Endometrial microvascular endothelial cells (primary cell): ENCODE measurements around the gene CELF5. TPM values are rescaled to one million over a fixed set of nuclear protein-coding genes. Genes with fewer than 3 reads are reported as not detected.

Experiments
- in situ Hi-C: cut with HindIII; loops from 2 replicates; pipeline ENCODE4 v1.10.0; 2017; ENCODE audit warnings: low sequenced_read_pairs, low pct_unique_long_range_greater_than_20kb; ENCODE audit errors: inconsistent ontology term
- total RNA-seq: library from RNA; depleted of rRNA; stranded (reverse); fragments of >200 nt; gene quantifications from one replicate; pipeline ENCODE4 v1.2.3, GENCODE V29; 2015; ENCODE audit errors: inconsistent ontology term

Gene CELF5
- not detected for total RNA-seq

DNA sequence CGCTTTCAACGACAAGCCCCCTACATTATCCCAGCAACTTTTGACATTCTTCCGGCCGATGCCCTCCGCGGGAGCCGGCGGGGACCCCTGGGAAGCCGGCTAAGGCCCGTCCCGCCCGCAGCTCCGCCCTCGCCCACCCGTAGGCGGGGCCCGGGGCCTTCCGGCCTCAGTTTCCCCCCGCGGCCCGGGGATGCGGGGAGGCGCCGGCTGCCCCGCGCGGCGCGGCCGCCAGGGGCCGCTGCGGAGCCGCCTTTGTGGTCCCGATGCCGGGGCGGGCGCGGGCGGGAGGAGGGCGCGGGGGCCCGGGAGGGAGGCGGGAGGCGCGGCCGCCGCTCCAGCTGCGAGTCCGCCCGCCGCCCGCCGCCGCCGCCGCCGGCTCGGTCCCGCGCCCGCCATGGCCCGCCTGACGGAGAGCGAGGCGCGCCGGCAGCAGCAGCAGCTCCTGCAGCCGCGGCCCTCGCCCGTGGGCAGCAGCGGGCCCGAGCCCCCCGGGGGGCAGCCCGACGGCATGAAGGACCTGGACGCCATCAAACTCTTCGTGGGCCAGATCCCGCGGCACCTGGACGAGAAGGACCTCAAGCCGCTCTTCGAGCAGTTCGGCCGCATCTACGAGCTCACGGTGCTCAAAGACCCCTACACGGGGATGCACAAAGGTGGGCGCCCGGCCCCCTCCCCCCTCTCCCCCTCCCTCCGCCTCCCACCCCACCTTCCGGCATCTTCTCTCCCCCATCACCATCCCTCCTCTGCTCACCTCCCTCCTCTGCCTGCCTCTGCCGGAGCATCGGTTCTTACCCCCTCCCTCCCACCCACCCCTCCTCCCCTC lies at the start of gene CELF5:
CELF5 (plus strand) TSS at position 316 of the 823 bp plus-strand sequence; CDS start at position 395, 79 bp downstream.
- in situ Hi-C loops: no loop called here

DNA sequence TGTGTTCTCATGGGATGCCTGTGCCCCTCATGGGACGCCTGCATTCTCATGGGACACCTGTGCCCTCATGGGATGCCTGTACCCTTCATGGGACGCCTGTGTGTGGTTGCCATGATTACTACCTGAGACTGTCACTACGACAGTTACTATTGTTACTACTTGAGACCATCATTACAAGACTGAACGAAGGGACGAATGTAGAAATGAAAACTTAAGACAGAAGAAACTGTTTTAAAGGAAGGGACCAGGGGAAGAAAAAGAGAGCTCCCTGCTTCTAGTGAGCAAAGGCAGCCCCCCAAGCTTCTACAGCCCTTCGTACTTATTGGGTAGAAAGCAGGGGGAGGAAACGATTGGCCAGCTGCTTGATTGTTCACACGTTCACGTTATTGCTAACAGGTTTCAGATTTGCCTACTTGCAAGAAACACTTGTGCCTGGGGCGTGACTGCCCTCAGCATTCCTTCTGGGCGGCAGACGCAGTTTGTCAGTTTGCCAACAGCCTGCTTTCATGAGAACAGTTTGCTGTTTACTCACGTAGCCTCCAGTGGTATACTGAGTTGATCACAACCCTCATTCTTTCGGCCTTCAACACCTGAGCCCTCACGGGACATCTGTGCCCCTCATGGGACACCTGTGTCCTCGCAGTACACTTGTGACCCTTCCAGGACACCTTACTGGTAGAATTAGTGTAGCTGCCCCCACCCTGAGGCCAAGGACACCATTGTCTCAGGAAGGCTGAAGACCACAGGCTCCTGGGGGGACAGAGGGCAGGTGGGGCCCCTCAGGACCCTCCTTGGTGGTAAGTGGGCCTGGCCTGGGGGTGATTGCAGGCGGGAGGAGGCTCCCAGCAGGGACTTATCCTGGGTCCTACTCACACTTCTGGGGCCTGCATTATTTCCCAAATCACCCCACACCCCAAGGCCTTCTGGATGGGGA lies 48.4 kb upstream of the CELF5 start:
- in situ Hi-C loops: no loop called here

DNA sequence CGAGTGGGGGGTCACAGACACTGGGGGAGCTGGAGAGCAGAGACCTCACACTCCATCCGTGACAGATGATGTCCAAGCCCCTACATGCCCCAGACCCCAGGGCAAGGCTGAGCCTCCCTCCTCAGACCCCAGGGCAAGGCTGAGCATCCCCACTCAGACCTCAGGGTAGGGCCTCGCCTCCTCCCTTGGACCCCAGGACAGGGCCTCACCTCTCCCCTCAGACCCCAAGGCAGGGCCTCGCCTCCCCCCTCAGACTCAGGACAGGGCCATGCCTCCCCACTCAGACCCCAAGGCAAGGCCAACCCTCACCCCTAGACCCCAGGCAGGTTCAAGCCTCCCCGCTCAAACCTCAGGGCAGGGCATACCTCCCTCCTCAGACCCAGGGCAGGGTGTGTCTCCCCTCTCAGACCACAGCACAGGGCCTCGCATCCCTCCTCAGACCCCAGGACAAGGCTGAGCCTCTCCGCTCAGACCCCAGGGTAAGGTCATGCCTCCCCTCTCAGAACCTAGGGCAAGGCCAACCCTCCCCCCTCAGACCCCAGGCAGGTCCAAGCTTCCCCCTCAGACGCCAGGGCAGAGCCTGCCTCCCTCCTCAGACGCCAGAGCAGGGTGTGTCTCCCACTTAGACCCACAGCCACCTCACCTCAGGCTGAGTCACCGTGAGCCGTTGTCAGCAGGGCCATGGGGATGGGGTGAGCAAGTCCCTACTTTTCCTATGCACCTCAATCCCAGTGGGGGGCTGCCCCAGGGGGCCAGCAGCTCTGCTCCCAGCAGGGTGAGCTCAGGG lies 47.6 kb upstream of the CELF5 start:
- in situ Hi-C loops: no loop called here

DNA sequence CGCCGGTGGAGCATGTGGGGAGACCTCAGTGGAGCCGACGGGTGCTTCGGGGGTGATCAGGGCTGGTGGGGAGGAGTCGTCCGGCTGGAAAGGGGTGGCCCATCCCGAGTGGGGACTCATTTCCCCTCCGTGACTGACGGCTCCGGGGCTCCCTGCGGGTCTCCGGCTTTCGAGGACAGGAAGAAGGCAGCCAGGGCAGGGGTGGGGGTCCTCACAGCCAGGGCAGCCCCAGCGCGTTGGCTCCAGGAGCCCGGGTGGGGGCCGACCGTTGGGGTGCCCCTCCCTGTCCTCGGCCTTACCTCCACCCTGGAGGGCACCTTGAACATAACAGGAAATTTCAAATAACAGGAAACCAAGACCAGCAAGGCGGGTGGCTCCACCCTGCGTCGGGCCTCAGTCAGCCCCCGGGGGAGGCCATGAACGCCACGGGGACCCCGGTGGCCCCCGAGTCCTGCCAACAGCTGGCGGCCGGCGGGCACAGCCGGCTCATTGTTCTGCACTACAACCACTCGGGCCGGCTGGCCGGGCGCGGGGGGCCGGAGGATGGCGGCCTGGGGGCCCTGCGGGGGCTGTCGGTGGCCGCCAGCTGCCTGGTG lies 46.0 kb upstream of the CELF5 start, which contains the start of gene S1PR4:
S1PR4 (plus strand) TSS at position 393 of the 596 bp plus-strand sequence; CDS start at position 417, 24 bp downstream.
- in situ Hi-C loops: no loop called here

DNA sequence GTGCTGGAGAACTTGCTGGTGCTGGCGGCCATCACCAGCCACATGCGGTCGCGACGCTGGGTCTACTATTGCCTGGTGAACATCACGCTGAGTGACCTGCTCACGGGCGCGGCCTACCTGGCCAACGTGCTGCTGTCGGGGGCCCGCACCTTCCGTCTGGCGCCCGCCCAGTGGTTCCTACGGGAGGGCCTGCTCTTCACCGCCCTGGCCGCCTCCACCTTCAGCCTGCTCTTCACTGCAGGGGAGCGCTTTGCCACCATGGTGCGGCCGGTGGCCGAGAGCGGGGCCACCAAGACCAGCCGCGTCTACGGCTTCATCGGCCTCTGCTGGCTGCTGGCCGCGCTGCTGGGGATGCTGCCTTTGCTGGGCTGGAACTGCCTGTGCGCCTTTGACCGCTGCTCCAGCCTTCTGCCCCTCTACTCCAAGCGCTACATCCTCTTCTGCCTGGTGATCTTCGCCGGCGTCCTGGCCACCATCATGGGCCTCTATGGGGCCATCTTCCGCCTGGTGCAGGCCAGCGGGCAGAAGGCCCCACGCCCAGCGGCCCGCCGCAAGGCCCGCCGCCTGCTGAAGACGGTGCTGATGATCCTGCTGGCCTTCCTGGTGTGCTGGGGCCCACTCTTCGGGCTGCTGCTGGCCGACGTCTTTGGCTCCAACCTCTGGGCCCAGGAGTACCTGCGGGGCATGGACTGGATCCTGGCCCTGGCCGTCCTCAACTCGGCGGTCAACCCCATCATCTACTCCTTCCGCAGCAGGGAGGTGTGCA lies 45.3 kb upstream of the CELF5 start:
- in situ Hi-C loops: no loop called here

DNA sequence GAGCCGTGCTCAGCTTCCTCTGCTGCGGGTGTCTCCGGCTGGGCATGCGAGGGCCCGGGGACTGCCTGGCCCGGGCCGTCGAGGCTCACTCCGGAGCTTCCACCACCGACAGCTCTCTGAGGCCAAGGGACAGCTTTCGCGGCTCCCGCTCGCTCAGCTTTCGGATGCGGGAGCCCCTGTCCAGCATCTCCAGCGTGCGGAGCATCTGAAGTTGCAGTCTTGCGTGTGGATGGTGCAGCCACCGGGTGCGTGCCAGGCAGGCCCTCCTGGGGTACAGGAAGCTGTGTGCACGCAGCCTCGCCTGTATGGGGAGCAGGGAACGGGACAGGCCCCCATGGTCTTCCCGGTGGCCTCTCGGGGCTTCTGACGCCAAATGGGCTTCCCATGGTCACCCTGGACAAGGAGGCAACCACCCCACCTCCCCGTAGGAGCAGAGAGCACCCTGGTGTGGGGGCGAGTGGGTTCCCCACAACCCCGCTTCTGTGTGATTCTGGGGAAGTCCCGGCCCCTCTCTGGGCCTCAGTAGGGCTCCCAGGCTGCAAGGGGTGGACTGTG lies 44.6 kb upstream of the CELF5 start:
- in situ Hi-C loops: no loop called here

DNA sequence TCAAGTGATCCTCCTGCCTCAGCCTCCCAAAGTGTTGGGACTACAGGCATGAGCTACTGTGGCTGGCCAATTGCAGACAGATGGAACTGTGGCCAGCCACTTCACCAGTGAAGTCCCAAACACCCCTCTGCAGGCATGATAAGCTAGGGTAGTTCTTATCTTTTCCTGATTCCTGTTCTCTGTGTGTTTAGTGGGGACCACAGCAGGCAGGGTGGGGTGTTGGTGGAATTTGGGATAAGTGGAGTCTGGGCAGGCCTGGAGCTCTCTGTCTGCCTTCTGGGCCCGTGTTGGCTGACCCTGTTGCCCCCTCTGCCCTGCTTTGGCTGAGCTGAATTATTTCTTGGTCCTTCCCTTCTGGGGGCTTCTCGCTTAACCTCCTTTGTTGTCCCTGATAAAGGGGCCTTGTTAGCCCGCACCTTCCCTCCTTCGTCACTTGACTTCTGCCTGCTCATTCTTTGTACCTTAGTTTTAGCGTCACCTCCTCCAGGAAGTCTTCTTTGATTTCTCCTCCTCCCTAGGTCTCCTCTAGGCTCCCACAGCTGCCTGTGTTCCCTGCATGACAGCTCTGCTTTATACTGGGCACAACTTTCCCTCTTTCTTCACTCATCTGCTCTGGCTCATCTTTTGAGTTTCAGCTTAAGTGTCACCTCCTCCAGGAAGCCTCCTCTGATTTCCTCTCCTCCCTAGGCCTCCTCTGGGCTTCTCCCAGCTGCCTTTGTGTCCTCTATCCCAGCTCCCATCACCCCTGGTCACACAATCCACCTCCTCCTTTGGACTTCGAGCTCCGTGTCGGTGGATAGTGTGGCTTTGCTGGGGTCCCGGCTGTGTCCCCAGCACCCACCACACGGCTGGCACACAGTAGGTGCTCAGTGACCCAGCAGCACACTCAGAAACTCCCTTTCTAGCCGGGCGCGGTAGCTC lies 40.5 kb upstream of the CELF5 start:
- in situ Hi-C loops: no loop called here

DNA sequence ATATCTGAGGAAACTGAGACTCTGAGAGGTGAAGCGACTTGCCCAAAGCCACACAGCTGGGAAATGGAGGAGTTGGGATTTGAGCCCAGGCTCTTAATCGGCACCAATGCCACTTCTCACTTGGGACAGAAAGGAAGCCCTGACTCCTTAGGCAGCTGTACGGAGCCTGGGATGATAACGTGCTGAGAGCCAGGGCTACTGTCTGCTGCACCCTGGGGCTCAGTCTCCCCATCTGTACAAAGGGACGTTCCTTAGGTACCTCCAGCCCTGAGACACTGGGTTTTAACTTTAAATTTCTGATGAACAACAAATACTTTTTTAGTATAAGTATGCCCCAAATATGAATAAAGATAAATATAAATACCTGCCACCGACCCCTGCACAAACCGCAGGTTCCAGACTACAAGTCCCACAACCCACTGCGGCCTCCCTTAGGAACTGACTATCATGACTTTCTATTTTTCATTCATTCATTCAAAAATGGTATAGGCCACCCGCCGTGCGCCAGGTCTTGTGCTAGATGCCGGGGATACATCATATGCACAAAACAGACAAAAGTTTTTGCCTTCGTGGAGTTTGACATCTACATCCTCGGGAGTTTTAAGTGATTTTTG lies 39.5 kb upstream of the CELF5 start:
- in situ Hi-C loops: no loop called here

DNA sequence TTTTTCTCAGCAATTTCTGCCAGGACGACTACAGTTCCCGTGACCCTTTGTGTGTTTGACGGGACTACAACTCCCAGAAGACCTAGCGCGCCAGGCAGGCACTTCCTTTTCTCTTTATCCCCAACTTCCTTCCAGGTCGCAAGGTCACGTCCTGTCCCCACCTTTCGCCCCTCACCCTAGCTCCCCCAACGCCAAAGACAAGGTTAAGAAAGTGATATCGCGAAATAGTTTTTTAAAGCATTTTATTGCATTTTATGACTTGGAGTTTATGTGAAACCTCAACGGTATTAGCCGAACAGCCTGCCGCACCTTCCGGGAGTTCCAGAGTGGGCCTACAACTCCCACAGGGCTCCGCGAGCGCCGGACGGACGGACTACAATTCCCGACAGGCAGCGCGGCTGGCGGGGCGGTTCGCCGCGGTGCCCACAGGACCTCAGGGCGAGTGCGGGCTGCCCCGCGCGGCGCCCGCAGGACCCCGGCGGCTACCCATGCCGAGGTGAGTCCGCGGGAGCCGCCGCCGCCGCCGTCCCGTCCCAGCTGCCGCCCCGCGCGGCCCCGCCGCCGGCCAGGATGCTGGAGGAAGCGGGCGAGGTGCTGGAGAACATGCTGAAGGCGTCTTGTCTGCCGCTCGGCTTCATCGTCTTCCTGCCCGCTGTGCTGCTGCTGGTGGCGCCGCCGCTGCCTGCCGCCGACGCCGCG lies 38.9 kb upstream of the CELF5 start, which contains the start of gene NCLN:
NCLN (plus strand) TSS at position 470 of the 699 bp plus-strand sequence; CDS start at position 571, 101 bp downstream.
- in situ Hi-C loops: no loop called here

DNA sequence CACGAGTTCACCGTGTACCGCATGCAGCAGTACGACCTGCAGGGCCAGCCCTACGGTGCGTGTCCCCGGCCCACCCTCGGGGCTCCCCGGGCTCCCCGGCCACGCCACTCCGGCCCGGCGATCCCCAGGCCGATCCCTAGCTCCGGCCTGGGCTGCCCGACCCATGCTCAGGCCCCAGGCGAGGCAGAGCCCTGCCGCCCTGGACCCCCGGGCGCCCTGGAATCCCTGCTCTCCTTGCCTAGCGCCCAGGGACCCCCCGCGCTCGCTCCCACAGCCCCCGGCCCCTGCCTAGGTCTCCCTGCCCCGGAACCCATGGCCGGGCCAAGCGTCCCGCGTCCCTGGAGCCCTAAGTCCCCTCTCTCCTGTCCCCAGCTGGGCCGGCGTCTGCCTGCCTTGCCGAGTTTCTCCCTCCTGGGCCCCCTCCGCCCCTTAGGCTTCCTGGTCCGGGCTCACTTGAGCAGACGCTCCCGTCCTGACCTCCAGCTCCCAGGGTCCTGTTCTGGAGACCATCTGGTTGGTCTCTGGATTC lies 38.2 kb upstream of the CELF5 start:
- in situ Hi-C loops: no loop called here

DNA sequence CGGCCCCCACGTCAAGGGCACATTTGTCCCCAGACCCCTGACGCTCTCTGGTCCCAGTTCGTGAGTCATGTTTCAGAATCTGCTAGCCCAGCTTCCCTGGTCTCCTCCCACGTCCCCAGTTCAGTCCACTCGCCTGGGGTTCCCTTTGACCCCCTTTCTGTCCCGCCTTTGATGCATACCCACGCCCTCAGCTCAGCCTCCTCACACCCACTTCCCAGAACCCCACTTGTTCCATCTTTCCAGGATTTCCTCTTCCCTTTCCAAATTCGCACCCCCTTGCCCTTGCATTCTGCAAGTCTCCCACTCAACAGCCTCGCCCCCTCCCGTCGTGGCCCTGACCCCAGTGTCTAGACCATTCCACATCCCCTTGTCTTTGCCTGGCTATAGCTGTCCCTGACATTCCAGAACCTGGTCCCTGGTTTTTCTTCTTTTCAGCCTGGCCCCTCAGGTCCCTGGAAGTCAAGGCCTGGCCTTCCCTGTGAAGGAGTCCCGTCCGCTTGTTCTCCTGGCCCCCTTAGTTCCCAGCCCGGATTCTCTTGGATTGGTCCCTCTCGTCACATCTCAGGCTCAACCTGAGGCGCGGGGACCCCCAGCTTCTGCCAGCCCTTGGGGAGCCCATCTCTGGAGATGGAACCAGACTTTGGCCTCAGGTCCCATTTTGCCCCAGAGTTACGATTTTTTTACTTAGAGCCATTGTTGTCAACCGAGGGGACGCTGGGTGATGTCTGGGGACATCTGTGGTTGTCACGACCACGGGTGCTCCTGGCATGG lies 37.4 kb upstream of the CELF5 start:
- in situ Hi-C loops: no loop called here

DNA sequence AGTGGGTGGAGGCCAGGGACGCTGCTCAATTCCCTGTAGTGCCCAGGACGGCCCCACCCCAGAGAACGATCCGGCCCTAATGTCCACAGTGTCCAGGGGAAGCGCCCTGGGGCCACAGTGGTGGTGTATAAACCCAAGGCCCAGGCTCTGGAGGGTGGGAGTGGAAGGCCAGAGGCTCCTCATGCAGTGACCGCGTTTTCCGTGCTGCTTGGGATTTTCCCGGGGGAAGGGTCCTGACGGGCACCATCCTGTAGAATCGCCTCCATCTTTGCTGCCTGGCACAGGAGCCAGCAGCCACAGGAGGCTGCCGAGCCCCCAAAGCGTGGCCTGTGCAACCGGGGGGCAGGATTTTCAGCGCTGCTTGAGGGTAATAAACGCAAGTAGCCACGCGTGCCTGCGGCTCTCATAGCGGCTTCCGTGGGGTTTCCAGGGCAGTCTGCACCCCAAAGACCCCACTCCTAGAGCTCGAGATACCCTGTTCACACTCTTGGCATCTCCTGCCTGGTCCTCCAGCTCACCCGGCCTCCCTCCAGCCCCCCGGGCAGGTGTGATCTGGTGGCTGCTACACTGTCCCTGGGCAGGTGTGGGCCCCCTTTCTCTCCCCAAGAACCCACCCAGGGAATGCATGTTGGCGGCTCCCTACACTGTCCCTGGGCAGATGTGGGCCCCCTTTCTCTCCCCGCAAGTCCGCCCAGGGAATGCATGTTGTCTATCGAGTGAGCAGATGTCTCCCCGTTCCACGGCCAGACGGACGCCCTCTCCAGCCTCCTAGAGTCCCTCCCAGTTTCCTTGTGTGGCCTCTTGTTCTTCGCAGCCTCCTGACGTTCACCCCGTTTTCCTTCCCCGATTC lies 36.6 kb upstream of the CELF5 start:
- in situ Hi-C loops: no loop called here

DNA sequence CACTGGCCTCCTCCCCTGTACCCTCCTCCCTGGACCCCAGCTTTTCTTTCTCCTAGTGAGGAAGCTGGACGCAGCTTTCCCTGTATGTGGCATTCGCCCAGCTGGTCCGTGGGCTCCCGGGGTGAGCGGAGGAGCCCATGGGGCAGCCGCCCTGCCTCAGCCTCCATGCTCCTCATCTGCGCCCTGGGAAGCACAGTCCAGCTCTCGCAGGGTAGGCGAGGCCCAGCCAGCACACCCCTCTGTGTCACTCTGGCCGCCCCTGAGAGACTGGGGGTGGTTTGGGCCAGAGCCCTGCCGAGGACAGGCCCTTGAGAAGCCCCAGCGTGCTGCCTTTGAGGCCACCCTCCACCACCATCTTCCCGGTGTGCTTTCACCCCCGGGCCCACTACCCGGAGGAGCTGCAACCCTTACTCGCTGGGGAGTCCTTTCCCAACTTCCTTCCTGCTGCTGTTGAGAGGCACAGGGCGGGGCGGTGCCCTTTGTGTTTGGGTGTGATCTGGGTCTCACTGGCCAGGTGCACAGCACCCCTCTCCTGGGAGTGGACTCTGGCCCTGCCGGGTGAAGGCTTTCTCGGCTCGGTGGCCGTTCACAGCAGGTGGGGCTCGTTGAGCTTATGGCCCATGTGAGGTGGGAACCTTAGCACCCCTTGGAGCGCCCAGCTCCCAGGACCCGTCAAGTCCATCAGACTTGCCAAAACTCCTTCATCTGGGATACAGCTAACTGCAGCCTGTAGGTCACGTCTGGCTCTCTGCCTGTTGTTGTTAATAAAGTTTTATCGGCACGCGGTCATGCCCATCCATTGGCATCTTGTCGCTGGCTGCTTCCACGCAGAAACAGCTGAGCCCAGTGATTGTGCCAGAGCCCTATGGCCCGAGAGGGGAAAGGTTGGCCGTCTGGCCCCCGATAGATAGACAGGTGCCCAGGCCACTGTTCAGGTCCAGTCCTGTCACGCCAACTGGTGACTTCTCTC lies 35.5 kb upstream of the CELF5 start:
- in situ Hi-C loops: no loop called here
